Measurements from ENCODE around the gene NR2F1-AS1. TPM values are rescaled to one million over a fixed set of nuclear protein-coding genes. Genes with fewer than 3 reads are reported as not detected.

Gene NR2F1-AS1
- total and polyA plus RNA-seq, 2 donors (not counting 1 experiment from before 2014, with no cell fraction given), result not detected

- DNase-seq, result peak; percentile 47
- ChIA-PET POLR2A (no interaction called here), CTCF (interaction anchor here (0.6 to 1.2 kb wide), 3 partner anchors 29 to 1136 kb away, joined by 3 read pairs; no protein-coding TSS in a partner anchor)
- Histone ChIP-seq H3K27ac (ENCODE audit: low read length in 2 of 2) (no peak overlapping the region), H4K20me1 (ENCODE audit: control insufficient read depth, insufficient read depth, low read length, poor library complexity, severe bottlenecking) (no peaks in the 10 kb centered on the region), H3K4me3 (ENCODE audit: control extremely low read depth in 1 of 5, extremely low read depth in 1 of 5, insufficient read depth in 1 of 5, low read depth in 2 of 5, low read length in 4 of 5) (no peak overlapping the region), H3K36me3 (replicated peaks in 1 of 2; ENCODE audit: control extremely low read depth in 1 of 2, control insufficient read depth in 1 of 2, extremely low read depth in 1 of 2, insufficient read depth in 2 of 2, low read length in 1 of 2) (no peaks in the 10 kb centered on the region), H3K27me3 (replicated peaks in 1 of 4; ENCODE audit: control extremely low read depth in 1 of 4, control insufficient read depth in 3 of 4, insufficient read depth in 4 of 4, low read length in 3 of 4) (peaks cover 11 to 80% (median 61%) of the 10 kb centered on the region in 4 experiments), H3K4me1 (ENCODE audit: control insufficient read depth in 2 of 2, insufficient read depth in 2 of 2, low read length in 2 of 2) (peaks cover 8 to 22% of the 10 kb centered on the region in 2 donors), H3K4me2 (replicated peaks; ENCODE audit: low read depth, low read length, poor library complexity, severe bottlenecking) (no peak overlapping the region), H2AFZ (ENCODE audit: insufficient read depth, low read depth, low read length, poor library complexity, severe bottlenecking) (no peak overlapping the region), H3K9ac (ENCODE audit: low read length) (no peak overlapping the region), H3K9me3 (ENCODE audit: control extremely low read depth in 1 of 3, control insufficient read depth in 2 of 3, insufficient read depth in 1 of 3, low read length in 2 of 3) (peaks cover 3 to 8% (median 7%) of the 10 kb centered on the region in 3 donors), H3K79me2 (ENCODE audit: control insufficient read depth, insufficient read depth, low read length) (no peaks in the 10 kb centered on the region)
- WGBS (ENCODE audit: insufficient coverage), result 5% methylated on average over 5 of the region's 9 CpGs
- ATAC-seq (ENCODE audit: low read depth), result no peak
- intact Hi-C loops (cut with micrococcal nuclease), result no loop called here
- TF ChIP-seq EZH2 (IDR thresholded peaks at IDR 0.05; ENCODE audit: borderline replicate concordance, insufficient read depth, low read depth, low read length, poor library complexity, severe bottlenecking) (no peak), CTCF (IDR thresholded peaks at IDR 0.05) (no peak)
- peaks cover 16% of the 10 kb centered on the region for H3K4me1 Mint-ChIP-seq
- H3K27me3 Mint-ChIP-seq, result peaks cover 73% of the 10 kb centered on the region
- H3K4me3 Mint-ChIP-seq, result no peak overlapping the region
- no peak overlapping the region for H3K27ac Mint-ChIP-seq
- H3K9me3 Mint-ChIP-seq (ENCODE audit: insufficient read depth), result no peaks in the 10 kb centered on the region
These were observed 30.4 kb upstream of the NR2F1-AS1 start for GRCh38 chr5:93611273-93611975.

- Mint-ChIP-seq H3K4me1 (peaks cover 16% of the 10 kb centered on the region), H3K27ac (no peak overlapping the region), H3K9me3 (ENCODE audit: insufficient read depth) (no peaks in the 10 kb centered on the region), H3K4me3 (no peak overlapping the region), H3K27me3 (peaks cover 80% of the 10 kb centered on the region)
- H3K27ac ChIP-seq (ENCODE audit: low read length in 2 of 2), result no peak overlapping the region
- ChIA-PET POLR2A (no interaction called here), CTCF (interaction anchor here (0.7 to 1.2 kb wide), 2 partner anchors 51 to 1137 kb away, joined by 3 read pairs; no protein-coding TSS in a partner anchor)
- H2AFZ ChIP-seq (ENCODE audit: insufficient read depth, low read depth, low read length, poor library complexity, severe bottlenecking), result no peak overlapping the region
- H3K9ac ChIP-seq (ENCODE audit: low read length), result no peak overlapping the region
- H3K36me3 ChIP-seq (replicated peaks in 1 of 2; ENCODE audit: control extremely low read depth in 1 of 2, control insufficient read depth in 1 of 2, extremely low read depth in 1 of 2, insufficient read depth in 2 of 2, low read length in 1 of 2), result no peaks in the 10 kb centered on the region
- peaks cover 11 to 86% (median 68%) of the 10 kb centered on the region in 4 experiments for H3K27me3 ChIP-seq (replicated peaks in 1 of 4; ENCODE audit: control extremely low read depth in 1 of 4, control insufficient read depth in 3 of 4, insufficient read depth in 4 of 4, low read length in 3 of 4)
- H3K9me3 ChIP-seq (ENCODE audit: control extremely low read depth in 1 of 3, control insufficient read depth in 2 of 3, insufficient read depth in 1 of 3, low read length in 2 of 3), result peaks cover 3 to 8% (median 7%) of the 10 kb centered on the region in 3 donors
- no peaks in the 10 kb centered on the region for H4K20me1 ChIP-seq (ENCODE audit: control insufficient read depth, insufficient read depth, low read length, poor library complexity, severe bottlenecking)
- intact Hi-C loops (cut with micrococcal nuclease), result no loop called here
- ATAC-seq (ENCODE audit: low read depth) (no peak), DNase-seq (peak; percentile 26)
- peaks cover 8 to 22% of the 10 kb centered on the region in 2 donors for H3K4me1 ChIP-seq (ENCODE audit: control insufficient read depth in 2 of 2, insufficient read depth in 2 of 2, low read length in 2 of 2)
- no peak for TF ChIP-seq EZH2 (IDR thresholded peaks at IDR 0.05; ENCODE audit: borderline replicate concordance, insufficient read depth, low read depth, low read length, poor library complexity, severe bottlenecking)
- TF ChIP-seq CTCF (IDR thresholded peaks at IDR 0.05), result no peak
- no peaks in the 10 kb centered on the region for H3K79me2 ChIP-seq (ENCODE audit: control insufficient read depth, insufficient read depth, low read length)
- WGBS (ENCODE audit: insufficient coverage), result 6% methylated on average over 6 of the region's 17 CpGs
- no peak overlapping the region for H3K4me3 ChIP-seq (ENCODE audit: control extremely low read depth in 1 of 5, extremely low read depth in 1 of 5, insufficient read depth in 1 of 5, low read depth in 2 of 5, low read length in 4 of 5)
- no peak overlapping the region for H3K4me2 ChIP-seq (replicated peaks; ENCODE audit: low read depth, low read length, poor library complexity, severe bottlenecking)
These were observed 29.7 kb upstream of the NR2F1-AS1 start for GRCh38 chr5:93610581-93611272.
